K562 (cell line): ENCODE data around the gene KRR1. TPM values are rescaled to one million over a fixed set of nuclear protein-coding genes. Genes with fewer than 3 reads are reported as not detected.

ENCODE experiments used
- C11orf30 ChIP-seq: fragments of 450-650 bp; IDR thresholded peaks from 2 replicates; pipeline ENCODE4 v1.6.1; 2016; ENCODE audit warnings: low read depth, mild to moderate bottlenecking
- CBFB ChIP-seq: sonication (generic); formaldehyde crosslinking; IDR thresholded peaks from 2 replicates; pipeline ENCODE4 v1.4.0; 2020; ENCODE audit warnings: mild to moderate bottlenecking, missing genetic modification reagents
- EHMT2 ChIP-seq: fragments of 450-650 bp; IDR thresholded peaks from 2 replicates; pipeline ENCODE4 v1.6.1; 2018; ENCODE audit warnings: antibody characterized with exemption
- ESRRA ChIP-seq: fragments of 450-650 bp; IDR thresholded peaks from 2 replicates; pipeline ENCODE4 v1.6.1; 2014; ENCODE audit warnings: low read depth, mild to moderate bottlenecking, moderate library complexity, borderline replicate concordance
- ETV6 ChIP-seq, 3 experiments: fragments of 150-350 bp in 1 of 3; sonication (generic) in 1 of 3; formaldehyde crosslinking in 1 of 3; IDR thresholded peaks; 2 replicates each; pipeline versions ENCODE4 v1.6.1 to v1.8.0; 2014 to 2022; ENCODE audit warnings: borderline replicate concordance in 2 of 3, low read depth in 2 of 3, antibody characterized with exemption in 1 of 3, low read length in 1 of 3, mild to moderate bottlenecking in 1 of 3, missing genetic modification reagents in 1 of 3
- GMEB1 ChIP-seq: fragments of 250-450 bp; sonication (Bioruptor Pico); IDR thresholded peaks from 2 replicates; pipeline ENCODE4 v1.4.0; 2020; ENCODE audit warnings: mild to moderate bottlenecking
- HEY1 ChIP-seq: fragments of 250-450 bp; sonication (Bioruptor Pico); IDR thresholded peaks from 2 replicates; pipeline ENCODE4 v1.5.0; 2020; ENCODE audit warnings: mild to moderate bottlenecking, moderate library complexity, borderline replicate concordance
- KLF10 ChIP-seq: fragments of 250-450 bp; sonication (Bioruptor Pico); IDR thresholded peaks from 2 replicates; pipeline ENCODE4 v1.6.1; 2021; ENCODE audit warnings: matching md5 sums
- KLF16 ChIP-seq: IDR thresholded peaks from 2 replicates; pipeline ENCODE4 v1.6.1; 2016; ENCODE audit warnings: antibody characterized with exemption
- MIER1 ChIP-seq: fragments of 450-650 bp; IDR thresholded peaks from 2 replicates; pipeline ENCODE4 v1.6.1; 2016; ENCODE audit warnings: antibody characterized with exemption, mild to moderate bottlenecking, low read depth
- PHF8 ChIP-seq: fragments of 200-600 bp; sonication (generic); IDR thresholded peaks from 2 replicates; pipeline ENCODE4 v1.6.1; 2012; ENCODE audit warnings: mixed run types, mild to moderate bottlenecking, inconsistent platforms, low read length, moderate library complexity, borderline replicate concordance
- PREB ChIP-seq: sonication (generic); formaldehyde crosslinking; IDR thresholded peaks from 2 replicates; pipeline ENCODE4 v1.8.1; 2023; ENCODE audit warnings: mild to moderate bottlenecking, missing genetic modification reagents
- RBBP5 ChIP-seq: fragments of 200-600 bp; sonication (generic); IDR thresholded peaks from 2 replicates; pipeline ENCODE4 v1.6.1; 2012; ENCODE audit warnings: borderline replicate concordance, mild to moderate bottlenecking, low read length, control low read depth, inconsistent platforms; ENCODE audit not compliant: insufficient read depth, poor library complexity, severe bottlenecking
- RBM14 ChIP-seq: fragments of 200-400 bp; formaldehyde crosslinking; IDR thresholded peaks from 2 replicates; pipeline ENCODE4 v1.6.1; 2018; ENCODE audit warnings: low read depth, mild to moderate bottlenecking, low read length, moderate library complexity, borderline replicate concordance; ENCODE audit not compliant: insufficient read depth
- RBM39 ChIP-seq: fragments of 200-400 bp; formaldehyde crosslinking; optimal IDR thresholded peaks from 2 replicates; pipeline ENCODE3; 2018; ENCODE audit warnings: low read depth, low read length
- SPI1 ChIP-seq: IDR thresholded peaks from 2 replicates; pipeline ENCODE4 v1.6.1; 2011; ENCODE audit warnings: low read depth, low read length, control low read depth, borderline replicate concordance
- TEAD1 ChIP-seq, 2 experiments: fragments of 450-650 bp in 1 of 2; sonication (generic) in 1 of 2; formaldehyde crosslinking; IDR thresholded peaks; 2 replicates each; pipeline versions ENCODE4 v1.4.0 to v1.8.0; 2020 to 2022; ENCODE audit warnings: mild to moderate bottlenecking in 2 of 2, missing genetic modification reagents in 1 of 2
- ZC3H11A ChIP-seq: IDR thresholded peaks from 2 replicates; pipeline ENCODE4 v1.6.1; 2012; ENCODE audit warnings: low read depth, low read length, improper control_type of control experiment
- ZKSCAN8 ChIP-seq: fragments of 200-800 bp; sonication (Bioruptor generic); IDR thresholded peaks from 2 replicates; pipeline ENCODE4 v1.6.1; 2016; ENCODE audit warnings: missing genetic modification characterization, missing compliant biosample characterization
- ZNF232 ChIP-seq: sonication (generic); formaldehyde crosslinking; IDR thresholded peaks from 2 replicates; pipeline ENCODE4 v1.8.0; 2022; ENCODE audit warnings: mild to moderate bottlenecking, missing genetic modification reagents
- ZNF445 ChIP-seq: fragments of 250-450 bp; sonication (Bioruptor Pico); IDR thresholded peaks from 2 replicates; pipeline ENCODE4 v1.4.0; 2020; ENCODE audit warnings: low read depth, mild to moderate bottlenecking, moderate library complexity
- ZNF586 ChIP-seq: fragments of 450-650 bp; formaldehyde crosslinking; conservative IDR thresholded peaks from 2 replicates; pipeline ENCODE4 v1.4.0; 2020; ENCODE audit warnings: mild to moderate bottlenecking, moderate library complexity
- ZNF780A ChIP-seq: fragments of 250-450 bp; sonication (Bioruptor Pico); IDR thresholded peaks from 2 replicates; pipeline ENCODE4 v1.5.0; 2021; ENCODE audit warnings: mild to moderate bottlenecking
- polyA plus RNA-seq, 8 experiments: library from polyadenylated mRNA; depleted of rRNA in 4 of 8; stranded (reverse) in 5 of 8; unstranded in 3 of 8; fragments of >200 nt; fragmentation: Nextera tagmentation in 2 of 8; fragmentation: Illumina TruSeq in 1 of 8; extraction: Ambion mirVana in 2 of 8; extraction: Trizol in 1 of 8; gene quantifications; 2 replicates each; pipeline versions ENCODE4 v1.2.1 to v1.2.3, GENCODE V29; 2011 to 2014; ENCODE audit warnings: inconsistent platforms in 1 of 8, missing spikeins in 1 of 8
- total RNA-seq, 7 experiments: library from RNA; depleted of rRNA in 6 of 7; stranded (reverse); fragments of >200 nt in 6 of 7; fragmentation: Illumina TruSeq in 2 of 7; extraction: Trizol in 2 of 7; gene quantifications; 2 replicates each; pipeline versions ENCODE4 v1.2.1 to v1.2.3, GENCODE V29; 2011 to 2021; ENCODE audit warnings: low replicate concordance in 1 of 7
- TF ChIP-seq, protein P1 (sequence below), 2 experiments: fragments of 450-650 bp in 1 of 2; sonication (generic) in 1 of 2; formaldehyde crosslinking; conservative IDR thresholded peaks; 2 replicates each; pipeline versions ENCODE4 v1.4.0 to v1.8.1; 2020 to 2022; ENCODE audit warnings: mild to moderate bottlenecking in 1 of 2, missing genetic modification reagents in 1 of 2

The KRR1 gene
- total and polyA plus RNA-seq, 9 of the 15 experiments (the other 6 are each of a cell fraction or from before 2014, with no cell fraction given): 42.6 to 102 (median 61.0) TPM

DNA sequence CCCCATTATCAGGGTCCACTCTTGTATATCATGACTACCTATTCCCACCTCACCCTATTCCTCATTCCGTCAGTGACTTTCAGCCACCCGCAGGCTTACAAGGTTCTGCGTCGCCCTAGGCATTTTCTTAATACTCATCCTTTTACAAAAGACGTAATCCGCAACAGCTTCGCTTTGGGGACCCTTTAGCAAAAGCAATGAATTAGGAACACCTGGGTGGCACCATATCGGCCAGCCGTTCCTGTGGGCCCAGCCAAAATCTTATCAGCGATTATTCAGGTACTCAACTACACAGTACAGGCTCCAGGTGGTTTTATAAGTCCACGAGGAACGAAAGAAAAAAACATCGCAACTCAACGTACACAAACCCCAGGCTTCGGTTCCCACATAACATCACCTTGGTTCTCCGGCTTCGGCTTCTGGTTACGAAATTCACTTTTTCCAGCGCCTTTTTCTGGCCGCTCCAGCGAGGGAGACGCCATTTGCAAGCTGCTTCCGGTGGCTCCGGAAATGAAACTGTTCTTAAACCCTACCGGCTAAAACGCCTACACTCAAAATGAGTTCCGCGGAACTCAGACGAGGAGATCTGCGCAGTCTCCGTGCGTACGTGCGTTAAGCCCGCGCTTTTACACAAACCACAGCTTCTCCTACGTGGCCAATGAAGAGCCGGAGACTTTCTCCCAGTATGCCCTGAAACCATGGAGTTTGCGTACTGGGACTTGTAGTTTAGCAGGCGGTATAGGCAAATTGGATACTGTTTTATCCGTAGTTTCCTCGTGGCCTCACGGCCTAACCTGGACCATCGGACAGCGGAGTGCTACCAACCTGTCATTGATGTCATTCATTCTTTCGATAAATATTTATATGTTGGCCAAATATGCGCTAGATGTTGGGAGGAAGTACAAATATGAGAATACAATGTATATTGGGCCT is at the start of gene KRR1 (continued):
- TF ChIP-seq ESRRA (no peak; the same call in 1 of the 2 replicates), GMEB1 (peak; percentile 94), PHF8 (peak; percentile 90), KLF16 (no peak), RBBP5 (peak; percentile 94), KLF10 (no peak), C11orf30 (peak; percentile 99), EHMT2 (peak; percentile 76; the same call in 1 of the 2 replicates), ZC3H11A (0 out of 2 replicates have a peak, but pooled peaks have one; percentile 77), PREB (CRISPR knock-in tag) (no peak), MIER1 (no peak), CBFB (0 out of 2 replicates have a peak, but pooled peaks have one; percentile 36), ZKSCAN8 (CRISPR knock-in tag) (0 out of 2 replicates have a peak, but pooled peaks have one; percentile 26), ZNF780A (CRISPR knock-in tag) (no peak), ETV6 (IDR thresholded peaks at IDR 0.05; ENCODE audit: borderline replicate concordance in 1 of 2, low read depth in 2 of 2, low read length in 1 of 2) (no peak), ETV6 (CRISPR knock-in tag; IDR thresholded peaks at IDR 0.05; ENCODE audit: borderline replicate concordance) (no peak), RBM39 (no peak), ZNF586 (CRISPR knock-in tag) (no peak), SPI1 (no peak), ZNF232 (CRISPR knock-in tag) (0 out of 2 replicates have a peak, but pooled peaks have one; percentile 63), HEY1 (no peak), TEAD1 (CRISPR knock-in tag; IDR thresholded peaks at IDR 0.05) (0 out of 4 replicates have a peak, but pooled peaks of 1 of the 2 experiments have one; percentile 21), ZNF445 (CRISPR knock-in tag) (no peak), RBM14 (no peak)
- TF ChIP-seq, protein P1, sequence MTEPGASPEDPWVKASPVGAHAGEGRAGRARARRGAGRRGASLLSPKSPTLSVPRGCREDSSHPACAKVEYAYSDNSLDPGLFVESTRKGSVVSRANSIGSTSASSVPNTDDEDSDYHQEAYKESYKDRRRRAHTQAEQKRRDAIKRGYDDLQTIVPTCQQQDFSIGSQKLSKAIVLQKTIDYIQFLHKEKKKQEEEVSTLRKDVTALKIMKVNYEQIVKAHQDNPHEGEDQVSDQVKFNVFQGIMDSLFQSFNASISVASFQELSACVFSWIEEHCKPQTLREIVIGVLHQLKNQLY (CRISPR knock-in tag; conservative IDR thresholded peaks at IDR 0.05): no peak
